Spleen (tissue), 7 donors: ENCODE measurements around the gene SLIT3.

Experiments used
- POLR2A ChIP-seq, 3 donors: fragments of 450-650 bp; IDR thresholded peaks; one replicate each; pipeline ENCODE4 v1.5.1; 2017; ENCODE audit warnings: antibody characterized with exemption in 3 of 3, mild to moderate bottlenecking in 1 of 3
- TF ChIP-seq, protein P1 (sequence below), 11 experiments: fragments of 200-600 bp in 7 of 11; fragments of 450-650 bp in 4 of 11; sonication (generic) in 4 of 11; IDR thresholded peaks in 8 of 11; conservative IDR thresholded peaks in 3 of 11; 1 replicate in 7 of 11; 2 replicates in 4 of 11; pipeline versions ENCODE4 v1.4.0 to v1.8.0; 2016 to 2021; ENCODE audit warnings: antibody characterized with exemption in 11 of 11, inconsistent platforms in 4 of 11, mild to moderate bottlenecking in 1 of 11
- donor health status: DM: no; HTN: no; CAD: no; lungs with moderate emphysema.
- donor health status: DM: no; HTN: no; CAD: no.
- donor health status: DM: no; HTN: no; CAD: no.

DNA sequence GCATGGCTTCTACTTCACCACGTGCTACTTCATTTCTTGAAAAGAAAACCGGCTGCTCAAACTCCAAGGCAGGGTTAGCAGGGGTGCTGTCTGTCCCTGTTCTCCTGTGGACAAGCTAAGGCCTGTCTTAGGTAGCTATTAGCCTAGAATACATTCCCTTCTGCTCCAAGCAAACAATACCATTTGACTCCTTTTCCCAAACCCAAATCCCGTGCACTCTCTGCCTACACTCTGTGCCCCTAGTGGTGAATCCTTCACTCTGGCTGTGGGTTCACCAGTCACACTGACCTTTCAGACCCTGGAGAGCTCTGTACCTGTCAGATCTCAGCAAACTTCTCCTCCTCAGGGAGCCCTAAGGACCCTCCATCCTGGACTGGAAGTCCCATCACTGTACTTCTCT is 211.6 kb downstream of the SLIT3 start:
- TF ChIP-seq, protein P1, sequence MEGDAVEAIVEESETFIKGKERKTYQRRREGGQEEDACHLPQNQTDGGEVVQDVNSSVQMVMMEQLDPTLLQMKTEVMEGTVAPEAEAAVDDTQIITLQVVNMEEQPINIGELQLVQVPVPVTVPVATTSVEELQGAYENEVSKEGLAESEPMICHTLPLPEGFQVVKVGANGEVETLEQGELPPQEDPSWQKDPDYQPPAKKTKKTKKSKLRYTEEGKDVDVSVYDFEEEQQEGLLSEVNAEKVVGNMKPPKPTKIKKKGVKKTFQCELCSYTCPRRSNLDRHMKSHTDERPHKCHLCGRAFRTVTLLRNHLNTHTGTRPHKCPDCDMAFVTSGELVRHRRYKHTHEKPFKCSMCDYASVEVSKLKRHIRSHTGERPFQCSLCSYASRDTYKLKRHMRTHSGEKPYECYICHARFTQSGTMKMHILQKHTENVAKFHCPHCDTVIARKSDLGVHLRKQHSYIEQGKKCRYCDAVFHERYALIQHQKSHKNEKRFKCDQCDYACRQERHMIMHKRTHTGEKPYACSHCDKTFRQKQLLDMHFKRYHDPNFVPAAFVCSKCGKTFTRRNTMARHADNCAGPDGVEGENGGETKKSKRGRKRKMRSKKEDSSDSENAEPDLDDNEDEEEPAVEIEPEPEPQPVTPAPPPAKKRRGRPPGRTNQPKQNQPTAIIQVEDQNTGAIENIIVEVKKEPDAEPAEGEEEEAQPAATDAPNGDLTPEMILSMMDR (IDR thresholded peaks at IDR 0.05 in 8 of 11, conservative IDR thresholded peaks at IDR 0.05 in 3 of 11) = no peak
- TF ChIP-seq POLR2A (IDR thresholded peaks at IDR 0.05) = no peak
